ENCODE measurements around the gene DNM3. TPM values are rescaled to one million over a fixed set of nuclear protein-coding genes. Genes with fewer than 3 reads are reported as not detected.

DNM3 gene
- total and polyA plus RNA-seq, 2 experiments from 2014 or later: 5.2 to 12.2 TPM

- TF ChIP-seq ZNF462 (CRISPR knock-in tag; IDR thresholded peaks at IDR 0.05) (no peak), ZNF114 (CRISPR knock-in tag; IDR thresholded peaks at IDR 0.05) (no peak), STAT1 (IDR thresholded peaks at IDR 0.05; ENCODE audit: unreplicated experiment) (no peak), JUNB (IDR thresholded peaks at IDR 0.05; ENCODE audit: unreplicated experiment) (no peak), EZH2 (IDR thresholded peaks at IDR 0.05; ENCODE audit: low read depth, unreplicated experiment) (no peak)
- TF ChIP-seq, protein P1, sequence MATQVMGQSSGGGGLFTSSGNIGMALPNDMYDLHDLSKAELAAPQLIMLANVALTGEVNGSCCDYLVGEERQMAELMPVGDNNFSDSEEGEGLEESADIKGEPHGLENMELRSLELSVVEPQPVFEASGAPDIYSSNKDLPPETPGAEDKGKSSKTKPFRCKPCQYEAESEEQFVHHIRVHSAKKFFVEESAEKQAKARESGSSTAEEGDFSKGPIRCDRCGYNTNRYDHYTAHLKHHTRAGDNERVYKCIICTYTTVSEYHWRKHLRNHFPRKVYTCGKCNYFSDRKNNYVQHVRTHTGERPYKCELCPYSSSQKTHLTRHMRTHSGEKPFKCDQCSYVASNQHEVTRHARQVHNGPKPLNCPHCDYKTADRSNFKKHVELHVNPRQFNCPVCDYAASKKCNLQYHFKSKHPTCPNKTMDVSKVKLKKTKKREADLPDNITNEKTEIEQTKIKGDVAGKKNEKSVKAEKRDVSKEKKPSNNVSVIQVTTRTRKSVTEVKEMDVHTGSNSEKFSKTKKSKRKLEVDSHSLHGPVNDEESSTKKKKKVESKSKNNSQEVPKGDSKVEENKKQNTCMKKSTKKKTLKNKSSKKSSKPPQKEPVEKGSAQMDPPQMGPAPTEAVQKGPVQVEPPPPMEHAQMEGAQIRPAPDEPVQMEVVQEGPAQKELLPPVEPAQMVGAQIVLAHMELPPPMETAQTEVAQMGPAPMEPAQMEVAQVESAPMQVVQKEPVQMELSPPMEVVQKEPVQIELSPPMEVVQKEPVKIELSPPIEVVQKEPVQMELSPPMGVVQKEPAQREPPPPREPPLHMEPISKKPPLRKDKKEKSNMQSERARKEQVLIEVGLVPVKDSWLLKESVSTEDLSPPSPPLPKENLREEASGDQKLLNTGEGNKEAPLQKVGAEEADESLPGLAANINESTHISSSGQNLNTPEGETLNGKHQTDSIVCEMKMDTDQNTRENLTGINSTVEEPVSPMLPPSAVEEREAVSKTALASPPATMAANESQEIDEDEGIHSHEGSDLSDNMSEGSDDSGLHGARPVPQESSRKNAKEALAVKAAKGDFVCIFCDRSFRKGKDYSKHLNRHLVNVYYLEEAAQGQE (IDR thresholded peaks at IDR 0.05; ENCODE audit: unreplicated experiment): no peak
- TF ChIP-seq, protein P2, sequence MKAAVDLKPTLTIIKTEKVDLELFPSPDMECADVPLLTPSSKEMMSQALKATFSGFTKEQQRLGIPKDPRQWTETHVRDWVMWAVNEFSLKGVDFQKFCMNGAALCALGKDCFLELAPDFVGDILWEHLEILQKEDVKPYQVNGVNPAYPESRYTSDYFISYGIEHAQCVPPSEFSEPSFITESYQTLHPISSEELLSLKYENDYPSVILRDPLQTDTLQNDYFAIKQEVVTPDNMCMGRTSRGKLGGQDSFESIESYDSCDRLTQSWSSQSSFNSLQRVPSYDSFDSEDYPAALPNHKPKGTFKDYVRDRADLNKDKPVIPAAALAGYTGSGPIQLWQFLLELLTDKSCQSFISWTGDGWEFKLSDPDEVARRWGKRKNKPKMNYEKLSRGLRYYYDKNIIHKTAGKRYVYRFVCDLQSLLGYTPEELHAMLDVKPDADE (IDR thresholded peaks at IDR 0.05): no peak
Measured at GRCh38 chr1:172145231-172145651, 303.9 kb downstream of the DNM3 start (continued).
